GM21515 (cell line): Measurements from ENCODE around the gene MAMDC2.

Experiments
- ATAC-seq: cut with Tn5 transposase; IDR thresholded peaks from one replicate; pipeline ENCODE4 v1.9.1; 2021; ENCODE audit not compliant: unreplicated experiment

Gene MAMDC2

DNA sequence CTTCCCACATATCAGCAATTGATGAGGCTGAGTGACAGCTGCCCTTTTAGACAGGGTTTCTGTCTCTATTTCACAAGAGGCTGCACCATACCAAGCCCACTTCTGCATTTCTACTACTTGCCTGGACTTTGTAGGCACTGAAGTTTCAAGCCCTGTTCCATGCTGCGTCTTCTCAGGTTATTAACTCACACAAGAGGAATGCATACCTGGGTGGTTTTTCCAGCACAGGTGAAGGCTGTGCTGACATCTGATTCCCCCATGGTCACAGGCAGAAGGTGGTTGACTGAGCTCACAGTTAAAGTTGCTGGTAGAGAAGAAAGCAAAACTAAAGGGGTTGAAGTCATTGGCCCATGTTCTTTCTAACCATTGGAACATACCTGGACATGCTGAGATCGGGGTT lies 86.6 kb downstream of the MAMDC2 start:
- no peak for ATAC-seq

DNA sequence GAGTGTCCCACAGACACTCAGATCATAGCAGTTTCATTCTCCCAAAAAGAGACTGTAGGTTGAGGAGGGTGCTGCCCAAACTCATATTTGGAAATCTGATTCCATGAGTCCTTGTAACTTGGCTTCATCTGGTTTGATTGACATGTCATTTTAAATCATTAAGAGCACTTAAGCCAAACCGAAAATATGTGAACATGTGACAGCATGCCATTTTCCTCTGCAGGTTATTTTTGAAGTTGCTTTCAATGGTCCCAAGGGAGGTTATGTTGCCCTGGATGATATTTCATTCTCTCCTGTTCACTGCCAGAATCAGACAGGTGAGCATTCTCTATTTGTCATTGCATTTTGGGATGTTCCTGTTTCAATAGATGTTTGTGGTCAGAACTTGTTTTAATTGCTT lies 87.6 kb downstream of the MAMDC2 start:
- ATAC-seq, result no peak

DNA sequence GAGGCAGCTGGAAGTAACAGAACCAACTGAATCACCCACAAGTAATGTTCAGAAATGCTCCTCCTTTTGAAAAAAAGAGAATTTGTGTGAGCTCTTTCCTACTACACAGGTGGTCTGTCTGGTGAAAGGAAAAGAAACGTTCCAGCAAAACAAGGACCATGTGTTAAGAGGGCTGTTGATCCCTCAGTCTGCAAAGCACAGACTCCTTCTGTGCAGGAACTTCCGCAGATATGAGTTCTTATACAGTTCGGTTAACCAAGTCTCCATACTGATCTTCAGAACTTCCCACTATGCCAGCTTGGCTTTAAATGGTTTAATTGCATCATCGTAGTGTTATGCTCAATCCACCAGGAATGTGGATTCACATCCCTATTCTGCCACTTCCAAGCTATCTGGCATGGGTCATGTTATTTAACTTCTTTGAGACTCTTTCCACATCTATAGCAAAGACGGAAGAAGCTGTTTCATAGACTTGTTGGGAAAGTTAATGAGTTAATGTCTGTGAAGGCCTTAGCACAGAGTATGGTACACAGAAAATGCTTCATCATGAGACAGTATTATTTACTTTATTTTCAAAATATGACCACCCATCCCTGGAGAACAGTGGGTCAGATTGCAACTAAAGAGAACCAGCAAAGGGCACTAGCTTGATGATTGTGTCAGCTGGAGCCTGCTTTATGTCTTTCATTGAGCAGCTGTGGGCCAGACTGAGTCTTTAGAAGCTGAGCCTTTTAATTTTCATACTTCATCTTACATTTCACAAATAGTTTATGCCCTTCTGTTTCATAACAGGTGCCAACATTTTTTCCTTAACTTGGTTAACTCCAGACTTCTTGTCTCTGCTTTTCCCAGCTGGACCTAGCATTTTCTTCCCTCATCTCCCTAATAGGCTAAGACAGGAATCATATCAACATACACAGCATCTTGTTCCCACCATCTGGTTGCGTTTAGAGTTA lies 89.9 kb downstream of the MAMDC2 start:
- ATAC-seq, result no peak

DNA sequence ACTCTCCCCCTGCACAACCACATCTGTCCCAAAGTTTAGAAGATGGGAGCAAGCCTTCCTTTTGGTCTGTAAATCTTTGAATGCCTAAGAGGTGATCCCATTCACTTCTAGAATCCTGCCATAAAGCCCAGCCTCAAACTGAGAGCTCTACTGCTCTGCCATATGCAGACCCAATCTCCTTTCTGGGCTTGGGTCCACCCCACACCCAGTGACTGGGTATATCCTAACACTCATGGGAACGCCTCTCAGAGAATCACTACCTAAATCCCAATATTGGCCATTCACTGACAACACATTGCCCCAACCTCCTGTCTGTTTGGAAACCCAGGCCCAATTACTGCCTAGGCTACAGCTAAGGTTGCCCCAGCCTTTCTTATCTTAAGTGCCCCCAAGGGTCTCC lies 90.7 kb downstream of the MAMDC2 start:
- ATAC-seq, result no peak

DNA sequence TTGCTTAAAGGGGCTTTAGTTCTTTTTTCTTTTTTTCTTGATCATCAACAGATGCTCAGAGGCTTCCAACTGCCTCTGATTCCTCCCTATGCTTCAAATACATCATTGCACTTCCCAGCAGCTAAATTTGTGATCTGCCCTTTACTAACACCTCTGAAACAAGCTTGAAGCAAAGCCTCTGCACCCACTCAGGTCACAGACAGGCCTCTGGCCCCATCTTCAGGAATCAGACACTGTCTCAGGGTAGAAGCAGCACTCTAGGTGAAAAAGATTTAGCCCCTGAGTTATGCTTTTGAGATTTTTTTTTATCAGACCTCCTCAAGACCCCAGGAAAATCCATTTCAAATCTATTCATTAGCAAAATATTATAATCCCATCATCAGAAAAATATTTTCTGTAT lies 91.5 kb downstream of the MAMDC2 start:
- no peak for ATAC-seq

DNA sequence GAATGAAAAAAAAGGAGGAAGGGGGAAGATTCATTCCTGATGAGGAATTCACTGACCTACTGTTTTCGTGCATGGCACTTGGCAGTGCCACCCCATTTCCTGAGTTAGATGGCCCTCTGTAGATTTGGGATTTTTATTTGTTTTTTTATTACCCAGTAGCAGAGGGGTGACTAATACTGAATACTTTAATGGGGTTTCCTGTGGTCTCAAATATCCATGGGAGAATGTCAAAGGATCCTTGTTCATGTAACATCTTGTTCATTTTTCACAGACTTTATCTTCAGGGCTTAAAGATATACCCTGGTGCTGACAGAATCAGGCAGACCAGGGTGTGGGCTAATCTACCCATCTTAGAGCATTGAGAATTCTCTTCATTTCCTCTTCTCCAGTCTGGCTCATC lies 93.0 kb downstream of the MAMDC2 start:
- ATAC-seq, result no peak

DNA sequence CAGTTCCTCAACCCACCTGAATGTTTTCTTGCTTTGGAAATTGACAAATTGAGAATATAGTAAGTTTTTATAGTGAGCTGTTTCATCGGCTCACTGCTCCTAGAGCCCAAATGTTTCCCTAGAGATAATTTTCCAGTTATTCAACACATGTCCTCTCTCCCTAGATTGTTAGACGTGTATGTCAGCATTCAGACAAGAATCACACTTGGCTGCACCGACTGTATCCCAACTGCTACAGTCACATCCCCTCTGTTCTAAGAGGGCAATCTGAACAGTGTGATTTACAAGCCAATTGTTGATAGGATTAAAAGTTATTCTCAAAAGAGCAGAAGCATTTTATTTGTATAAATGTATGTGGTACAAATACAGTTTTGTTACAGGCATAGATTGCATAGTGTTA lies 93.9 kb downstream of the MAMDC2 start:
- ATAC-seq, result no peak

DNA sequence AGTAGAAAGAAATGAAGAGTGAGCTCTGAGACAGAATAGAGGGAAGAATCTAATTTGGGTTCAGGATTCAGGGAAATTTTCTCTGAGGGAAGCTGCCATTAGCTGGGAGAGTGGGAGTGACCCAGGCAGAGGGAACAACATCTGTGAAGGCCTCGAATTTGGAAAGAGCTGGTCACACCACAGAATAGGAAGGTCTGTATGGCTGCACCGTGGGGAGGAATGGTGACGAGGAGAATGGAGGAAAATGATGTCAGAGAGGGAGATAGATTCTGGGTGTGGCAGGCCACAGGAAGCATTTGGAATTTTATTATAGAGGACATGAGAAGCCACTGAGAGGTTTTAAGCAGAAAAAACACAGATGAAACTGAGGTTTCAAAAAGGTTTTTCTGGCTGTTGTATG lies 98.5 kb downstream of the MAMDC2 start:
- ATAC-seq, result no peak

DNA sequence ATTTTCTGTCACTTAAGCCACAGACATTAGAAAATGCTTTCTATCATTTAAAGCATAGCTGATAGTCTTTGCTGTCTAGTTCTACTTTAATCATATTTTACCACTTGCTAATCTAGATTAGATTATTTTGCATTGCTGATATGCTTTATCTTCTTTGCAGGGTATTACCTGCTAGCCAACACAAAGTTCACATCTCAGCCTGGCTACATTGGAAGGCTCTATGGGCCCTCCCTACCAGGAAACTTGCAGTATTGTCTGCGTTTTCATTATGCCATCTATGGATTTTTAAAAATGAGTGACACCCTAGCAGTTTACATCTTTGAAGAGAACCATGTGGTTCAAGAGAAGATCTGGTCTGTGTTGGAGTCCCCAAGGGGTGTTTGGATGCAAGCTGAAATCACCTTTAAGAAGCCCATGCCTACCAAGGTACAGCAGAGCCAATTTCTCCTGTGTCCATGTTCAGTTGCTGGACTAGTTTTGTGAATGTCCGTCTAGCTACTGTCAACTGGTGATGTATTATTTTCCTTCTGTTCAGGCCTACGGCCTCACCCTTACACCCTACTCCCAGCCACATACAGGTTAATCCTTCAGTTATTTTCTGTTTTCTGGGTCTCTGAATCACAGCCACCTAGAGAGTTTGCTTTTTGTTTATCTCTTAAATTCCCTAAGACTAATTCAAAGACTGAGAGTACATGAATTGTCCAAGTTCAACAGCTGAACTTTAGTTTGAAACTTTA lies 99.9 kb downstream of the MAMDC2 start:
- ATAC-seq, result no peak

DNA sequence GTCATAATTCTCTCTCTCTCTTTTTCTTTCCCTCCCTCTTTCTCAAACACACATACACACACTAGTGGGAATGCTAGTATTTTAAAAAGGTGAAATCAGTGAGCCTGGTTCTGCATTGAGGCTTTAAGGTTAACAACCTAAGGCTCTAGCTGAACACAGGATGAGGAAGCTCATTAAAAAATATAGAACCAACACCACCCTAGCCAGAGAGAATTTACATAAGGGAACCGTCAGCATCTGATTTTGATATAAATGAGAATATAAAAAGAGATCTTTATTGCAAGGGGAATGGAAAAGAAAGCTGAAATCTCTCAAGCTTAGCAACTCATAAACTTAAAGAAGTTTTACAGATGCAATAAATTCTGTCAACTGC lies 100.5 kb downstream of the MAMDC2 start:
- no peak for ATAC-seq

DNA sequence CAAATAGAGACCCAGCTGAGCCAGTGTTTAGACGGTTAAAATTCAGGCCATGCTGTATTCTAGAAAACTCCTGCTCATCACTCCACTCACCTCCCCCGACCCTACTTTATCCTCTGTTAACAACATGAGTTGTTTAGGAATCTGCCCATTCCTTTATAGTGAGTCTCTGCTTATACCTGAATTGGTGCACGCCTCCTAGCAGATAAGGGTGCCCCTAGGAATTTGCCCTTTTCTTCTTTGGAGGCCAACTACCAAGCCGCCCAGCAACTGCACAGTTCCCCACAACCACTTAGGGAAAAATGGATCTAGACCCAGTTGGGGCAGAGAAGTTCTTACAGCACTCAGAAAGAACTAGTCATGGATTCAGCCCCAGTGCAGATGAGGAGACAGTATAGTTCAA lies 102.3 kb downstream of the MAMDC2 start:
- ATAC-seq, result no peak

DNA sequence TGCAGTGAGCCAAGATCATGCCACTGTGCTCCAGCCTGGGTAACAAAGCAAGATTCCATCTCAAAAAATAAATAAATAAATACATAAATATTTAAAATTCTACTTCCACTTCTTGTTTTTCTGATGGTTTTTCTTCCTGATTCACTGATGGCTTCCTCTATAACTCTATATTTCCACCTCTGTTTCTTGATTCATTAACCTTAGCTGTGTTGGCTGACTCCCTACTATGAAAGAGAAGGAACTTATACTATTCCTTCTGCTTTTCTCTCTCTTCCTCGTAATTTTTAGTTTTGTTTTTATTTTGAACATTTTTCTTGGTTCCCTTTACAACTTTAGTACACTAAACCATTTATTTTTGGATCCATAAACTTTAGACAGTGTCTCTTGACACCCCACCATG lies 103.5 kb downstream of the MAMDC2 start:
- ATAC-seq, result no peak

DNA sequence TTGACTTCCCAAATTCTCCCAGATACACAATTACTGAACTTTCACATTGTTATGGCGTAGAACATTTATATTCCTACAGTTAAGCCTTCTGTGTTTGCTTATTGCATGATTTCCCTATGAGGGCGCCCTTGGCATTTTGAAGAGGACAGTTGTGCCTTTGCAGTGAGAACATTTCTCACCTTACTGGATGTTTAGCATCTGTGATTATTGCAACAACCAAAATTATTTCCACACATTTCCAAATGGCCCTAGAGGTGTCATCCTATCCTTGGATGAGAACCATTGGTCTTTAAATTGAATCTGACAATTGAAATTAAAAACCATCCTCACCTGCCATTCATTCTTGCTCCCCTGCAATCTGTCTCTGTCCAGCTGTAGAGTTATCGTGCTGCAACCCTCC lies 104.0 kb downstream of the MAMDC2 start:
- ATAC-seq, result no peak

DNA sequence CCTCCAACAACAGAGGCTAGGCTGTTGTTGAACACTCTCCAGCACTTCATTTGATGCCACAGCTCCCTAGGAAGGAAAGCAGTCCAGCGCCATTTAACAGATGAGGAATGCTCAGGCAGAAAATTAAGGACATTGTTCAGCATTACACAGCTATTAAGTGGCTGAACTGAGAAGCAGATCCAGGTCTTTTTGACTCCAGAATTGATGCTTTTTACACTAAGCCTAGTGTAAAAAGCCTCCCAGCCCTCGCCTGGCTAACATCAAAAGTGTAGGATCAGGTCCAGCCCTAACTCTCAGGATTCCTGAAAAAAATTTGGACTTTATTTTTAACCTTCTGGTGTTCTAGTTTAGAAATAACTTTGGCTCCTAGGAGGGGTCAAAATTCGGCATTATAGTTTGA lies 108.7 kb downstream of the MAMDC2 start:
- ATAC-seq, result no peak

DNA sequence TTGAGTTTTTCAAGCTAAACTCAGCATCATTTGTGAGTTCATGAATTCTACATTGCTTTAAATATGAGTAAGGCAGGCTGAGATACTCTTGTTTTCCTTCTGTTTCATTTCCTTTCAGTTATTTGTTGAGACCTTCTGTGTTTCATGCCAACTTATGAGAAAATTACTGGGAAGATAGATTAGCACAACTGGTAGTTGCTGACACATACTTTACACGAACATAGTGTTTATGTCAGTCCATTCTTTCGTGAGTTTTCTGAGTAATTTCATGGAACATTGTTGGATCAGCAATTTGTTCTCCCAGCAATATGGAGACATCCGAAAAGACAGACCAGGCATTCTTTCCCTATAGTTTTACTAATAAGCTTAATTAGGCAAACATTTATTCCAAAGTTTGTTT lies 113.1 kb downstream of the MAMDC2 start:
- no peak for ATAC-seq

DNA sequence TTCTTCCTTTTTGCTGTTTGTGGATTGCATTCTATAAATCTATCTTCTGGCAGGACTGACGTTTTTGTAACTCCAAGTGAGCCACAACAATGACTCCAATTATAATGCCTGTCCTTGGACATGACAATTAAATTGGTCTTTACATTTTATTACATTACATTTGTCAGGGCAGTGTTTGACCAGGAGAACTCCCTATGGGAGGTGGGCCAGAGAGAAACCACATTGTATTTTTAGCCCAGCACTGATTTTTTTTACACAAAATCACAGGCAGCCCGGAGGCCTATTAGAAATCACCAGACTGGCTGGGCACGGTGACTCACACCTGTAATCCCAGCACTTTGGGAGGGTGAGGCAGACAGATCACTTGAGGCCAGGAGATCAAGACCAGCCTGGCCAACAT lies 116.0 kb downstream of the MAMDC2 start:
- no peak for ATAC-seq

DNA sequence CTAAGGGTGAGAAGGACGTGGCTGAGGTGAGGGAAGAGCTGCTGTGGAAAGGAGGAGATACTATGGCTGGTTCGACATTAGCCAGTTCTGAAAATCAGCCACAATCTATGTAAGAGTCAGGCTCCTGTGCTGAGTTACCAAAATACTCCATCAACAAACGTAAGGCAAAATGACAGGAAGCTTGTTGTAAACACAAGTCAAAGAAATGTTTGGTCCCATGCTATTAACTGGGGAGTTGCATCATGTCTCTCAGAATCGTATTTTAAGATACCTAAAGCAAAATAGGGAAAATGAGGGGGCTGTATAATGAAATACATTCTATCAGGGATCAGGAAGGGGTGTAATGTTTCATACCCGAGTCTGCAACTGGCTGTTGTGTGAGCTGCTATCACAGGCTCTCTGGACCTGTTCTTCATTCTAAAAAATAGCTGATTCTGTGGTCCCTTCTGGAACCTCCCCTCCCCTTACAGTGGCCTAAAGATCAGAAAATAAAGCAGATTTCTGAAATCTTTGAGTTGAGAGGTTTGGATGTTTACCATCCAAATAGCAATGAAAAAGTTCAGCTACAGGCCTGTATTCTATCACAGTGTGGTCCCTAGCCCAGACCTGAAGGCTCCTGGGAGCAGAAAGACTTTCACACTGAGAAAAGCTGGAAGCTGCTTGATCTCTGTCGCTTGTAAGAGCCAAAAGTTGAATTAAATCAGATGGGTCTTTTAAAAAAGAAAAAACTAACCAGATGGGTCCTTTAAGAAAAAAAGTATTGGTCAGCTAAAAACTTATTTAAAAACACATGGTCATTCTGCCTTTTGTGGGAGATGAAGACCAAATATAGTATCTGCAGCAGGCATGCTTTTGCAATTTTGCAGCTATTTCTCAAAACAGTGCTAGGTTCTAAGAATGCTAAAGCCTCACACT lies 117.3 kb downstream of the MAMDC2 start:
- ATAC-seq, result no peak

DNA sequence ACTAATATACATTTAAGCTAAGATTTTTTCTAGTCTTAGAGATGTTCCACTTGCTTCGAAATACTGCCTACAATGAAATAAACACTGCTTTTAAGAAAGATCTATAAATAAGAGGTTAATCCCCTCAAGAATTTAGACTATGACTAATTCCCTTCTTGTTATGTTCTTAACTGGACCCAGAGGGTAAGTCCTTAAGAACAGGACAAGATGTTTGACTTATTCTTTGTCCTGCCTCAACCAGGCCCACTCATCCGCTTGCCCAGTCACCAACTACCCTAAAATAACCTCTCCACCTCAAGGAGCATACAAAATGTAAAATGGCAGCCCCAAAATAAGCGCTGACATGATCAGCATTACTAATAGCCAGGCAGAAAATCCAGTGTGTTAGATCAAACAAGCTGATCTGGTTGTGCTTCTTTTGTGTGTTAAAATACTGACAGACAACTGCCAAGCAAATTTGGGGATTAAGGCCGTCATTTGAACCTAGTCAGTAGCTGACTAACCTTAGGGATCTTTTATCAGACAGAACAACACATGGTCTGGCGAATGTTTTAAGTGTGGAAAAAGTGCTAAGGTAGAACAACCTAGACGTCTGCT lies 121.5 kb downstream of the MAMDC2 start:
- ATAC-seq, result no peak

DNA sequence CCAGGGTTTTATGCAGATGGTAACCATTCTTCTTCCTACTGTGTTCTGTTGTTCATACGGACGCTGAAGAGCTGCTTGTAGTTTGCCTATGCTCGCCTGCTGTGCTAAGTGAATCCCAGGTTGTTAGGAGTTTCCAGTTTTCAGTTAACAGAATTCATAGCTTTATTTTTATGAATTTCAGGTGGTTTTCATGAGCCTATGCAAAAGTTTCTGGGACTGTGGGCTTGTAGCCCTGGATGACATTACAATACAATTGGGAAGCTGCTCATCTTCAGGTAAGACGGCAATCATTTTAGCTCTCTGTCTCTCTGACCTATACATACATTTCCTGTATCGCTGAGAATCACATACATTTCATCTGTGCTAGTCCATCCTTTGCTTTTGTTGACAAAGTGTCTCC lies 124.9 kb downstream of the MAMDC2 start:
- no peak for ATAC-seq

DNA sequence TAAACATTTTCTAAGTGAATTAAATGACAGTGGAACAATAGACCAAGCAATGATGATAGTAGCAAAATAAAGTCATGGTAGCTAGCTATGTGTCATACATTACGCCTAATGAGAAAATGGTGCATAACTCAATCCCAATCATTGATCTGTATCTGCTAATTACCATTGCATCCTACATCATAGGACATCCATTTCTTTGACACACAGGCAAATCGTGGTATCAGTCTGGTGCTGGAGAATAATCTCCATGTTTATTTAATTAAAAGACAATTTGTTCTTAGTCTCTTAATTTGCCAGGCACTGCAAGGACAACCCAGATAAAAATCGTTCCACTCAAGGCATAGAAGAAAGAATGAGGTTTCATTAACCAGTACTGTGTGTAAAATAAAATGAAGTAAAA lies 125.6 kb downstream of the MAMDC2 start:
- no peak for ATAC-seq
